Measurements from ENCODE around the gene TTYH2. TPM values are rescaled to one million over a fixed set of nuclear protein-coding genes. Genes with fewer than 3 reads are reported as not detected.

The TTYH2 gene
- total and polyA plus RNA-seq, 2 experiments from 2014 or later = 1.4 to 3.9 TPM

DNA sequence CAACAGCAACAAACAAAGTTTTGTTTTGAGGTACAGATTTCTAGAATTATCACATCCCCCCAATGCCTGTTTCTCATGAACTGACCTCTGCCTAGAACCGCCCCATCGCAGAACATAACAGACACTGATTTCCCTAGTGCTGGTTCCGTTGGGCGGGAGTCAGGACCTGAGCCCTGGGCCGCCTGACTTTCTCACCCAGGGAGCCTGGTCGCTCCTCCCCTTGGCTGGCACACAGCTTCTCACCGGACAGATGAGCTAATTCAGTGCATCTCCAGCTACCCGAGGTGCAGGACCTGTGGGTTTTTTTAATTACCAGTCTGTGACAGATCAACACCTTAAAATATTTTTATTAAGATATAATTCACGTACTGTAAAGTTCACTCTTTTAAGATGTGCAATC is 30.0 kb upstream of the TTYH2 start (continued):
- TF ChIP-seq, protein P1, sequence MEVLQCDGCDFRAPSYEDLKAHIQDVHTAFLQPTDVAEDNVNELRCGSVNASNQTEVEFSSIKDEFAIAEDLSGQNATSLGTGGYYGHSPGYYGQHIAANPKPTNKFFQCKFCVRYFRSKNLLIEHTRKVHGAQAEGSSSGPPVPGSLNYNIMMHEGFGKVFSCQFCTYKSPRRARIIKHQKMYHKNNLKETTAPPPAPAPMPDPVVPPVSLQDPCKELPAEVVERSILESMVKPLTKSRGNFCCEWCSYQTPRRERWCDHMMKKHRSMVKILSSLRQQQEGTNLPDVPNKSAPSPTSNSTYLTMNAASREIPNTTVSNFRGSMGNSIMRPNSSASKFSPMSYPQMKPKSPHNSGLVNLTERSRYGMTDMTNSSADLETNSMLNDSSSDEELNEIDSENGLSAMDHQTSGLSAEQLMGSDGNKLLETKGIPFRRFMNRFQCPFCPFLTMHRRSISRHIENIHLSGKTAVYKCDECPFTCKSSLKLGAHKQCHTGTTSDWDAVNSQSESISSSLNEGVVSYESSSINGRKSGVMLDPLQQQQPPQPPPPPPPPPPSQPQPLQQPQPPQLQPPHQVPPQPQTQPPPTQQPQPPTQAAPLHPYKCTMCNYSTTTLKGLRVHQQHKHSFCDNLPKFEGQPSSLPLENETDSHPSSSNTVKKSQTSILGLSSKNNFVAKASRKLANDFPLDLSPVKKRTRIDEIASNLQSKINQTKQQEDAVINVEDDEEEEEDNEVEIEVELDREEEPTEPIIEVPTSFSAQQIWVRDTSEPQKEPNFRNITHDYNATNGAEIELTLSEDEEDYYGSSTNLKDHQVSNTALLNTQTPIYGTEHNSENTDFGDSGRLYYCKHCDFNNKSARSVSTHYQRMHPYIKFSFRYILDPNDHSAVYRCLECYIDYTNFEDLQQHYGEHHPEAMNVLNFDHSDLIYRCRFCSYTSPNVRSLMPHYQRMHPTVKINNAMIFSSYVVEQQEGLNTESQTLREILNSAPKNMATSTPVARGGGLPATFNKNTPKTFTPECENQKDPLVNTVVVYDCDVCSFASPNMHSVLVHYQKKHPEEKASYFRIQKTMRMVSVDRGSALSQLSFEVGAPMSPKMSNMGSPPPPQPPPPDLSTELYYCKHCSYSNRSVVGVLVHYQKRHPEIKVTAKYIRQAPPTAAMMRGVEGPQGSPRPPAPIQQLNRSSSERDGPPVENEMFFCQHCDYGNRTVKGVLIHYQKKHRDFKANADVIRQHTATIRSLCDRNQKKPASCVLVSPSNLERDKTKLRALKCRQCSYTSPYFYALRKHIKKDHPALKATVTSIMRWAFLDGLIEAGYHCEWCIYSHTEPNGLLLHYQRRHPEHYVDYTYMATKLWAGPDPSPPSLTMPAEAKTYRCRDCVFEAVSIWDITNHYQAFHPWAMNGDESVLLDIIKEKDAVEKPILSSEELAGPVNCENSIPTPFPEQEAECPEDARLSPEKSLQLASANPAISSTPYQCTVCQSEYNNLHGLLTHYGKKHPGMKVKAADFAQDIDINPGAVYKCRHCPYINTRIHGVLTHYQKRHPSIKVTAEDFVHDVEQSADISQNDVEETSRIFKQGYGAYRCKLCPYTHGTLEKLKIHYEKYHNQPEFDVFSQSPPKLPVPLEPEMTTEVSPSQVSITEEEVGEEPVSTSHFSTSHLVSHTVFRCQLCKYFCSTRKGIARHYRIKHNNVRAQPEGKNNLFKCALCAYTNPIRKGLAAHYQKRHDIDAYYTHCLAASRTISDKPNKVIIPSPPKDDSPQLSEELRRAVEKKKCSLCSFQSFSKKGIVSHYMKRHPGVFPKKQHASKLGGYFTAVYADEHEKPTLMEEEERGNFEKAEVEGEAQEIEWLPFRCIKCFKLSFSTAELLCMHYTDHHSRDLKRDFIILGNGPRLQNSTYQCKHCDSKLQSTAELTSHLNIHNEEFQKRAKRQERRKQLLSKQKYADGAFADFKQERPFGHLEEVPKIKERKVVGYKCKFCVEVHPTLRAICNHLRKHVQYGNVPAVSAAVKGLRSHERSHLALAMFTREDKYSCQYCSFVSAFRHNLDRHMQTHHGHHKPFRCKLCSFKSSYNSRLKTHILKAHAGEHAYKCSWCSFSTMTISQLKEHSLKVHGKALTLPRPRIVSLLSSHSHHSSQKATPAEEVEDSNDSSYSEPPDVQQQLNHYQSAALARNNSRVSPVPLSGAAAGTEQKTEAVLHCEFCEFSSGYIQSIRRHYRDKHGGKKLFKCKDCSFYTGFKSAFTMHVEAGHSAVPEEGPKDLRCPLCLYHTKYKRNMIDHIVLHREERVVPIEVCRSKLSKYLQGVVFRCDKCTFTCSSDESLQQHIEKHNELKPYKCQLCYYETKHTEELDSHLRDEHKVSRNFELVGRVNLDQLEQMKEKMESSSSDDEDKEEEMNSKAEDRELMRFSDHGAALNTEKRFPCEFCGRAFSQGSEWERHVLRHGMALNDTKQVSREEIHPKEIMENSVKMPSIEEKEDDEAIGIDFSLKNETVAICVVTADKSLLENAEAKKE (CRISPR knock-in tag; IDR thresholded peaks at IDR 0.05) = no peak
- TF ChIP-seq EZH2 (IDR thresholded peaks at IDR 0.05; ENCODE audit: low read depth, unreplicated experiment) = no peak
- no peak for TF ChIP-seq CREB1 (CRISPR knock-in tag; IDR thresholded peaks at IDR 0.05; ENCODE audit: low read depth)
- TF ChIP-seq EZH2phosphoT487 (IDR thresholded peaks at IDR 0.05; ENCODE audit: unreplicated experiment) = no peak
- no peak for TF ChIP-seq STAT1 (IDR thresholded peaks at IDR 0.05; ENCODE audit: unreplicated experiment)

DNA sequence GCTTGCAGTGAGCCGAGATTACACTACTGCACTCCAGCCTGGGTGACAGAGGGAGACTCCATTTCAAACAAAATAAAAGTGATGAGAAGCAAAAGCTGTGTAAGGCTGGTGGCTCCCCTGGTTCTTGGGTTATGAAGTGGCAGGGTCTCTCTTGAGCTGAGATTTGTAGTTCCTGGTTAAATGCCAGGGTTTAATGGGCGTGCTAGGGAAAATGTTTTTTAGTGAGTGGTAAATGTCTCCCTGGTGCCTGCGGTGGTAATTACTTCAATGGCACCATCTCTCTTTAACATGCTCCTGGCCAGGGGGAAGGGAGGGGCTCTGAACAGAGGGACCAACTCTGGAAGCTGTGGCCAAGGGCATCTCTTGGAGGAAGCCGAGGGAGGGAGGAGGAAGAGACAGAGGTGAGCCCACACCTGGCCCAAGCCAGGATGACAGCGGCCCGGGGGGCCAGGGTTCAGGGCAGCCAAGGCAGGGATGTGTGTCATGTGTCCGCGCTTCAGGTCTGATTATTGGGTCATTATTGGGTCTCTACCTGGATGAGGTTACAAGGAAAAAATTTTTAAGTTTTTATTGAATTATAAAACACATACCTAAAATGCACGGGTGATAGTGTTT is 27.7 kb upstream of the TTYH2 start:
- Mint-ChIP-seq H3K4me3 (no peak overlapping the region), H3K4me1 (peaks cover 11% of the 10 kb centered on the region), H3K36me3 (ENCODE audit: low read depth) (no peaks in the 10 kb centered on the region), H3K27me3 (ENCODE audit: insufficient read depth, low read depth, poor library complexity) (peaks cover 3% of the 10 kb centered on the region), H3K27ac (no peak overlapping the region), H3K9me3 (no peaks in the 10 kb centered on the region; the same call in 2 of the 3 replicates)
- H3K9me2 ChIP-seq (ENCODE audit: insufficient read depth) = no peaks in the 10 kb centered on the region
- H3K36me3 ChIP-seq (ENCODE audit: insufficient read depth) = no peaks in the 10 kb centered on the region
- H3K79me2 ChIP-seq (replicated peaks; ENCODE audit: insufficient read depth) = no peaks in the 10 kb centered on the region
- 0 out of 2 replicates have a peak overlapping the region, but pooled peaks have one; percentile 59 for H2AFZ ChIP-seq
- no peak overlapping the region for H3K4me2 ChIP-seq
- no peak overlapping the region for H3K4me3 ChIP-seq
- no peak overlapping the region for H3K27ac ChIP-seq (ENCODE audit: low read depth)
- H3K4me1 ChIP-seq (ENCODE audit: insufficient read depth) = 0 out of 2 replicates have a peak, but pooled peaks cover 4% of the 10 kb centered on the region
- no peak for TF ChIP-seq ZNF331 (CRISPR knock-in tag; IDR thresholded peaks at IDR 0.05; ENCODE audit: low read depth)
- H4K20me1 ChIP-seq (replicated peaks; ENCODE audit: insufficient read depth) = no peaks in the 10 kb centered on the region
- DNase-seq (ENCODE audit: low spot score) (no peak), ATAC-seq (no peak)
- no peaks in the 10 kb centered on the region for H3F3A ChIP-seq (replicated peaks; ENCODE audit: low read depth)
- H3K27me3 ChIP-seq (ENCODE audit: insufficient read depth) = no peaks in the 10 kb centered on the region
